HS-27A (cell line): ENCODE results near the gene RAB36.

Source experiments
- DNase-seq: peaks from one replicate; pipeline ENCODE4 v3.0.0-alpha.2; 2012; ENCODE audit warnings: low read depth, missing footprints

Gene RAB36

DNA sequence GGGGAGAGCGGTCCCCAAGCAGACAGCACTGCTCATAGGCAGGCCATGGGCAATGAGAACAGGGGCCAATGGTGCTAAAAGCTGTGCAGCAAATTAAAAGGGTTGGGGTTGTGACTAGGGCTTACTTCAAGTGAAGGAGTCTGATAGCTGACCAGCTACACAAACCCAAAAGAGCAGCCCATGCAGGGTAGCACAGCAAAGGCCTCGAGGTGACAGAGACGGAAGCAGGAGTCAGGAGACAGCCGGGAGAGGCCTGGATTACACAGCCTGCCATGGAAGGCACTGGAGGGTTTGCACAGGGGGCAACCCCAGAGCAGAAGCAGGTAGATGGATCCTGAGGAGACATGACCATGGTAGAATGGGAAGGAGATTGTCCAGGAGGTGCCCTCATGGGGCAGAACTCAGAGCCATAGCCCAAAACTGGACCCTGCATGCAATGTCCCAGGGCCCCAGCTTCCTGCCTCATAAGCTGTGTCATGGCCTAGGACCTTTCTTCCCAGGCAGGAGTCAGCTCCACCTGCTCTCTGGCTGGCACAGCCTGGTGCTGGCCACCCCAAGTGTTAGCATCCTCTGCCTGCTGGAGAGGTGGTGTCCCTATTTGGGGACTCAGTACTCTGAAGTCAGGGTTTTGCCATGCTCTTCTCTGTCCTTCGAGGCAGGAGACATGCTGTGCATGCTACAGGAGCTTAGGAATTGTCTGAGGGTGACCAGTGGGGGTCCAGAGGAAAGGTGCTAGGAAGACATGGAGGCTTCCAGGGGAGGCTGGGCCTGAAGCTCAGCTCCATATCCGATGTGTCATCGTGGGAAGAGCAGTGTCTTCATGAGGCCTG is 36.8 kb upstream of the RAB36 start:
- DNase-seq: no peak

DNA sequence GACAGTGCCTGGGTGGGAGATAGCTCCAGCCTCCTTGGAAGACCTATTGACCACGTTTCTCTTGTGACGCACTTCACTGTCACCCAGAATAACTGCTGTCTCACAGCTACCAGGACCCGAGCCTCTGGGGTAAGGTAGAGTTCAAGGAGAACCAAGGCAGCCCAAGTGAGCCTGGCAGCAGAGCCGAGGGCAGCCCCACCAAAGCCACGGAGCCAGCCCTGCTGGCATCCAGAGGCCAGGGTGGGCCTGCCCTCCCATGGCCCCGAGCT is 36.3 kb upstream of the RAB36 start:
- DNase-seq: no peak

DNA sequence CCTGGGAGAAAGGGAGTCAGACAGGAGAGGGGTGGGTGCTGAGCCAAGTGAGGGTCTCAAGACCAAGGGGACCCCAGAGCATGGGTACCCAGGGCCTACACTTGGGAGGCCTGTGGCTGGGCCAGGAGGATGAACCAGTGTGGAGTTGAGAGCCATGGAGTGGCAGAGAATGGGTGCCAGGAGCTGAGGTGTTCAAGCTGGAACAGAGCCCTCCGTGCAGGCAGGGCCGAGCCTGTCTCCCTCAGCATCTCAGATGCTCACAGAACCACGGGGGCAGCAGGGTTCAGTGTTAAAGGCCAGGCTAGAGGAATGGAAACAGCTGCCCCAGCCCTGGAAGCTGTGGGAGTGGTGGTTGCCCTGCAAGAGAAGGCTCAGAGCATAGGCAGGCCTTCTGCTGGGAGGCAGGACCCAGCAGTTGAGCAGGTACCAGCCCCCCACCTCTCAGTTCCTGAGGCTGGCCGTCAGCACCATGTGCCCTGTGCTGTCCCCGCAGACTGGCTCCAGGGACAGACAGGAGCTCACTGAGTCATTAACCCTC is 35.8 kb upstream of the RAB36 start:
- DNase-seq: no peak

DNA sequence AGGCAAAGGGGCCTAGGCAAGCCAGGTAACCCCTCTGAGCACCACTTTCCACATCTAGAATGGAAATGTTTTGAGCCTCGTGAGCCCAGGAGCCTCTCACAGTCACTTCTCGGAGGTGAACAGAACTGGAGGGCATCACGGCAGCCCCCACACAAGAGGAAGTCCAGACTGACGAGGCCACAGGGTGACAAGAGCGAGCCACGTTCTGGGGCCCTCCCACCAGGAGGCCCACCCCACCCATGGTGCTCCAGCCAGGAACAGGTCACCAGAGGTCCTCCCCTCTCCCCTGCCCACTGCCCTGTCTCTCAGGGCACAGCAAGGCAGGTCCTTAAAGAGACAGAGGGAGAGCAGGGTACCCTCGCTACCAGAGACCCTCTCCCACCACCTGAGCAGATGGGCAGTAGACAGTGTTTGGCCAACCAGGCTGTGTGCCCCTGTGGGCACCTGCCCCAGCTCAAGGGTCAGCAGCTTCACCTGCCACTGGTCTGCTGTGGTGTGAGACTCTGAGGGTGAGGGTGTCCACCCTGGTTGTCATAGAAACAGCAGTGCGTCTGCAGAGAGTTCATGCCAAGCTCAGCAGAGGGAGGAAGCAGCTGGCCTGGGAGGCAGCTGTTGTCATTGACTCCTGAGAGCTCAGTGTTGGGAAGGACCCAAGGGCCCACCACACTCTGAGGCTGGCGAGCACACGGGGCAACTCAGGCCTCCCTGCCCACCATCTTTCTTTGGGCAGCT is 34.9 kb upstream of the RAB36 start:
- DNase-seq: no peak

DNA sequence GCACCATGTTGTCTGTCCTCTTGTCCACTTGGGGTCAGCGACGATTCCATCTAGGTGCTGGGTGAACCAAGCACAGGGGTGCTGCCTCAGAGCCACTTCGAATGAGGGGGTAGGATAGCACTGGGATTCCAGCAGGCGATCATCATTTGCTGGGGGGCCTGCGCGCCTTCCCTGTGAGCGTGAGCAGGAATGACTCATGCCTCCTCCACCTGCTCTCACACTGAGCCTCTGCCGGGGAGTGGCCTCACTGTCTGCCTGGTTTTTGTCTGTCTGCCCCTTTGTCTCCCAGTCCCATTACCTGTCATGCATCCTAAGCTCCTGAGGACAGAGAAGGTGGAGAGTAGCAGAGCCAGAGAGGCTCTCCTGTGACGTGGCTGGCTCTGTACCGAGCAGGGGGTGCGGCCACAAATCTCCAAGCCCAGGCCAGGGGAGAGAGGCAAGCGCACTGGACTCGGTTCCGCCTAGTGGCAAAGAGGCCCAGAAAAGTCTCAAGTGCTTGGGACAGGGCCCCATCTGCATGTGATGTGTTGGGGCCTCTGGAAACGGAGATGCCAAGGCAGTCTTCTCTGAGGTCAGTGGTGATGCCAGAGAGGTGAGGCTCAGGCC is 34.3 kb upstream of the RAB36 start:
- DNase-seq: no peak

DNA sequence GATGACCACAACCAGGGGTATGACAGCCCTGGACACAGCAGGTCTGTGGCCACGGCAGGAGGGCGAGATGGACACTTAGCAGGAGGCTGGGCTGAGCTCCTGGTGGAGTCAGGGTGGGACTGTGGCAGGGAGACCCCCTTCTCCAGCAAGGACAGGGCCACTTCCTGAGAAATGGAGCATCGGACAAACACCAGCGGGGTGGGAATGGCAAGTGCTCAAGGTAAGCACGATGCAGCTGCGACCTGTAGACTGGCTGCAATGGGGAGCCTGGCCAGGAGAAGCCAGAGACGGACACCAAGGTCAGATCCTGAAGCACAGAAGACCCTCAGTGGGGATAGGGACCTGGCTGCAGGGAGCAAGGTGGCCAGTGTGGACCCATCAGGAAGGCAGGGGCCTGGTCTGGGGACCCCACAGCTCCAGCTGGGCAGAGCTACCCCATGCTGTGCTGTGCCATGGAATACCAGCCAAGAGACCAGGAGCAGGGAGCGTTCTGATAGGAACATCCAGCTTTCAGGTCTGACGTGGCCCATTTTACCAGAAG is 32.7 kb upstream of the RAB36 start:
- DNase-seq: no peak

DNA sequence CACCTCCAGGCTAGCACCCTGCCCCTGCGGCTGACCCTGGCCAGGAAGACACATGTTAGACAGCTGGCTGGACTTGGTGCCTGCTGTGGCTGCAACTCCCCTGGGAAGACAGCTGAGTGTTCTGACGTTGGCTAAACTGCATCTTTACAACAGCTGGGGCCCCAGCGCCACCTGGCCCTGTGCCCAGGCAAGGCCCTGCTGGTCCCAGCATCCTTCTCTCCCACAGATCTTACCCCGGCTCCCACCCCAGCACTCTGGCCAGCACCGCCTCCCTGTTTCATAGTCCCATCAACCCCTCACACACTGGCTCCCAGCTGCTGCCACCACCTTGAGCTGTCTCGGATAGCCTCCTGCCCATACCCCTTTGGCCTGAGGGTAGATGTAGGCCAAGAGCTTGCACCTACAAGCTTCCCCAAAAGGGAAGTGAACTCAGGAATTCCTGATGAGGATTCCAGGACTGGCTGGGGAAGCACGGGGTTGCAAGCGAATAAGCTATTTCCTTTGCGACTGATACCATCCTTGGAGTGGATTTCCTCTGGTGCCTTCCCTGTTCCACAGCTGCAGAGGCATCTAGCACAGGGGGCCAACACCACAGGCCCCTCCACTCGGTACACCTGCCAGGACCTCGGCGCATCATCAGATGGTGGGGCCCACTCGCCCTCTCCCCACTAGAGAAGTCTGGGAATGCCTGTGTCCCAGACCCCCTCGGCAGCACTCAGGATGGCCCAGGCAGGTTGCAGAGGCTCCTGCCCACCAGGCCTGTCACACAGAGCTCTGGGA is 32.0 kb upstream of the RAB36 start:
- DNase-seq: no peak

DNA sequence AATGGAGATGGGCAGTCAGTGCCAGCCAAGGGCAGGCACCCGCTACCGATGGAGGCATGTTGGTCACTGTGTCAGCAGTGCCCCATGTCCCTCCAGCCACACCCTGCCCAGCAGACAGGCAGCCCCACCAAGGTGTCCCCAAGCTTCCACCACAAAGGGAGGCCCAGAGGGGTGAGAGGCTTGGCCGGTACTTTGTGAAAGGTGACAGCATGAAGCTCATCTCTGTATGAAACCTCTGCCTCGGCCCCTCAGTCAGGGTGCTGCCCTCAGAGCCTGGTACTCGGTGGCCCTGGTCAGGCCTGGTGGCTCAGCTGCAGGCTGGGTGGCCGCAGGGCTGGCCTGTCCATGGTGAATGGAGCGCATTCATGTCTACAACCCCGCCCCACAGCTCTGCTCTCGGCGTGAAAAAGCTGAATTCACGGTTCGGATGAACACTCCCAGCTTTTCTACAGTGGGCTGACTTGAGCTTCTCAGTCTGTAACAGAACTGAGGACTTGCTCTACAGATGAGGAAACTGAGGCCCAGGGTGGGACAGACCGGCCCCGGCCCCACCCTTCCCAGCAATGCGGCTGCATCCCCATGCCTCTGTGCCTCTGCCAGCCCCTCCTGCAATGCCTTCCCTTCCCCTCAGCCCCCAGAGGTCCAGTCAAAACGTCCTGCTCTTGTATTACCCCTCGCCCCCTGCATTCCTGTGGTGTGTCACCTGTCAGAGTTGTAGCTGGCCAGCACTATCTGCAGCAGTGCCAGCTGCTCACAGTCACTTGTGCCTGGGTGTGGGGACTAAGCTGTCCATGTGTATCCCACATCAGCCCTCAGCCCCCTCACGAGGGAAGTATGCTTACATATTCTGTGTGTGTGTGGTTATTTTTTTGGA is 31.2 kb upstream of the RAB36 start:
- DNase-seq: no peak

DNA sequence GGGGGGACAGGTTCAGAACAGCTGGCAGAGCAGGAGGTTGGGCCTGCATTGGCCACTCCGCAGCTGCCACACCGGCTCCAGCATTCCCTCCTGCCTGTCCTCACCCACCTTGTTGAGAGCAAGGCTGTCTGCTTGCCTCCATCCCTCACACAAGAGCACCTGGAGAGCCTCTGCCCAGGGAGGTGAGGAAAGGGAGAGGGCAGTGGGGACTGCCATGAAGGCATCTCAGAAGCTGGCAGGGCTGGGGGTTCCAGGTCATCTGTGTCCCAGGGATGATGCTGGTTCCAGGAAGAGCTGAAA is 30.6 kb upstream of the RAB36 start:
- DNase-seq: no peak

DNA sequence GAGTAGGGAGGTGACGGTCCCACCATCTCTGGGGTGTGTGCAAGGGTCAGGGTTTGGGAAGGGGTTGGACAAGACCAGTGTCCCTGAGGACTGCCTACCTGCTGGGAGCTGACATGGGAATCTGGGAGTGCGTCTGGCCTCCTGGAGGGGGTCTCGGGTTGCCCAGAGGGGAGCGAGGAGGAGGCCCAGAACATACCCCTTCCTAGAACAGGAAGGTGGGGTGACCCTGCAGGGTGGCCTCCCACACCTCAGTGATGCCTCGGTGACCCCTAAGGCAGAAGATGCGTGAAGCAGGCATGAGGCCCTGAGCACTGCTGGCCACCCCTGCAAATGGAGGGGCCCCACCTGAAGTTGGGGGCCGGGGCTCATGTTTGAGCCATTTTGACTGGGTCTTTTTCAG is 29.9 kb upstream of the RAB36 start:
- no peak for DNase-seq

DNA sequence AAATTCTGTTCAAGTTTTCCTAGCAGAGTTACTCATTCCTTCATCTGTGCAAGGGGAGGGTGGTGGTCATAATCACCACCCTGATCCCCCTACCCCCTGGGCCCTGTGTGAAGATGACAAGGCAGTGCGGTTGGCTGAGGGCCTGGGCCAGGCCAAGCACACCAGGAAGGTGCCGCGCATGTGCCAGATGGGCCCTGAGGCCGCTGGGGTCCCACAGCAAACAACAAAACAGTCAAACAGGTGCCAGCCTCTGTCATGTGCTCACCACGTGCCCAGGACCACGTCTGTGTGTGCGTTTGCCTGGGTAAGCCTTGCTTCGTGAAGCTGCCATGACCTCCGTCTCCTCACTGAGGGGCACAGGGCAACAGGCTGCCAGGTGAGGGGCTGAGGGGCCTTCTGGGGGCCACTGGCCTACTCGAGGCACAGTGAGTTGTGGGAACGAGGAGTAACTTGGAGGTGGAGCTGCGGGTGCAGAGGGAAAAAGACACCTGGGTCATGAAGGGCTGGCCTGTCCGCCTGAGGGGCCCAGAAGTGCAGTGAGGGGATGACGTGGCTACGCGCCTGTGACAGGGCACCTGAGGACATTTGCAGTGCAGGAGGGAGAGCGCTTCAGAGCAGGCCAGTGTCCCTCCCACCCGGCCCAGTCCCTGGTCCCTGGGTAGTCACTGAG is 29.3 kb upstream of the RAB36 start:
- no peak for DNase-seq

DNA sequence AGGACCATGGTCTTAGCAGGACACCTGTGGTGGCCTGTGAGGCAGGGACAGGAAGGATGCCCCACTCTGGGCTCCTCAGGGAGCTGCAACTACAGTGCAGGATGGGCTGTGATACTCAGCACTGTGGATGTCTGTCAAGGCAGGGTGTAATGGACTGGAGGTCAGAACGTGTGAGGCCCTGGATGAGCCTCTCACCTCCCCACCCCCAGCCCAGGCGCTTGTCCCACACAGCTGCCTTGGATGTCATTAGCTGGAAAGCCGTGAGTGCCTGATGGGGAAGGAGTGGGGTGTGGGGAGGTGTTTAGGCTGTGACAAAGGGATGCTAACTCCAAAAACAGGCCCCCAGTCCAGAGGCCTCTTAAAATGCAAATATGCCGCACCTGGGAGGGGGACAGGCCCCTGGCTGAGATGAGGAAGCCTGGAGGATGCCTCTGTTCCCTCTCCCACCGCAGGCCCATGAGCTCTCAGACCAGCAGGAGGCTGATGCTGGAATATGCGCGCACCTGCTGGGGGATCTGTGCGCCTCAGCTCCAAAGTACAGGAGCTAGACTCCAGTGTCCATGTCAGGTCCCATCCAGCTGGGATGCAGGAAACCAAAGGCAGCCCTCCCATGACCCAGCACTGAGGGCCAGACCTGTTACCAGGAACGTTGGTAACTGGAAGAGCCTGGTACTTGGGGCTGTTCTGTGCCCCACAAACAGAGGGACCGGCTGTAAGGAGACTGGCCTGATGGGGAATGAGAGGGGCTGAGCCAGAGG is 28.6 kb upstream of the RAB36 start:
- DNase-seq: no peak

DNA sequence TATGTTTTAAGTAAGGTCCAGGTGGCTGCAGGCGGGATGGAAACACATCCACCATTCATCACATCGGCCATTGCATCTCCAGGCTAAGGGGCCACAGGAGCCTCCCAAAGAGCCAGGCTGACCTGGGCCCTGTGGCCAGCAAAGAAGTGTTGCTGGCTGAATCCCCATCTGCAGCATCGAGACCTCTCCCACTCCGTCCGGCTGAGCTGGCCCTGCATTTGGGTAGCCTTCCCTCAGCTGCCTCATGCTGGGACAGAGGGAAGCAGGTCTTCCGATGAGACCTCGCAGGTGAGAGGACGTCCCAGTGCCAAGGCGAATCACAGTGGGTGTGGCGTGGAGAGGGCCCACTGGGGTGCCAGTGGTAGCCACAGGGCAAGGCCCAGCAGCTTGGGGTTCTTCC is 28.0 kb upstream of the RAB36 start:
- DNase-seq: no peak

DNA sequence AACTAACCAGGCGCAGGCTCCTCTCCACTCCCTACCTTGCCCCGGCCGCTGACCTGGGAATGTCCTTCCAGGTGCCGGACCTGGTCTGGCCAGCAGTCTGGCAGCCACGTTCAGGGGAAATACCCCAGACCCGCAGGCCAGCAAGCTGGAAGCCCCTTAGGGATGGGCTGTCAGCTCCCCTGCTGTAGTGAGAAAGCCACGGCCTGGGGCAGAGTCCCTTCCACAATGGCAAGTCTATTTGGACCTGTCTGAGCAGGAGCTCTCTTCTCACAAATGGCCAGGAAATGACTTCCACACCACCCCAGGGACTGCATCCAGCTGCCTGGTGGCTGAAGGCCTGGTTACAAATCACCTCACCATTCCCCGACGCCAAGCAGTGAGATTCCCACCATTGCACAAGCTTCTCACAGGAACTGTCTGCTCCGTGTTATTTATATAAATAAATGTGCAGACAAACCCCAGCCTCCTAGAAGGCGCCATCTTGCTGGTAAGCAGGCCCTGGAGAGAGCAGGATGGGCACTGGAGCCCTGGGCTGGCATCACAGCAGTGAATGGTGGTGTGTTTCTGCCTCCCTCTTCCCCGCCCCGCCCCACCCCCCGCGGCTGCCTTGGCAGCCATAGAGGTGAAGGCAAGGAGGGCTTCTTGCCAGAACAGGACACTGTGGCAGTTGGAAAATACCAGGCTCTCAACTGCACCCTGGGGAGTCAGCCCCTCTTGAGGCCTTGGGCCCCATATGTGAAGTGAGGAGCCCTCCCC is 27.2 kb upstream of the RAB36 start:
- no peak for DNase-seq

DNA sequence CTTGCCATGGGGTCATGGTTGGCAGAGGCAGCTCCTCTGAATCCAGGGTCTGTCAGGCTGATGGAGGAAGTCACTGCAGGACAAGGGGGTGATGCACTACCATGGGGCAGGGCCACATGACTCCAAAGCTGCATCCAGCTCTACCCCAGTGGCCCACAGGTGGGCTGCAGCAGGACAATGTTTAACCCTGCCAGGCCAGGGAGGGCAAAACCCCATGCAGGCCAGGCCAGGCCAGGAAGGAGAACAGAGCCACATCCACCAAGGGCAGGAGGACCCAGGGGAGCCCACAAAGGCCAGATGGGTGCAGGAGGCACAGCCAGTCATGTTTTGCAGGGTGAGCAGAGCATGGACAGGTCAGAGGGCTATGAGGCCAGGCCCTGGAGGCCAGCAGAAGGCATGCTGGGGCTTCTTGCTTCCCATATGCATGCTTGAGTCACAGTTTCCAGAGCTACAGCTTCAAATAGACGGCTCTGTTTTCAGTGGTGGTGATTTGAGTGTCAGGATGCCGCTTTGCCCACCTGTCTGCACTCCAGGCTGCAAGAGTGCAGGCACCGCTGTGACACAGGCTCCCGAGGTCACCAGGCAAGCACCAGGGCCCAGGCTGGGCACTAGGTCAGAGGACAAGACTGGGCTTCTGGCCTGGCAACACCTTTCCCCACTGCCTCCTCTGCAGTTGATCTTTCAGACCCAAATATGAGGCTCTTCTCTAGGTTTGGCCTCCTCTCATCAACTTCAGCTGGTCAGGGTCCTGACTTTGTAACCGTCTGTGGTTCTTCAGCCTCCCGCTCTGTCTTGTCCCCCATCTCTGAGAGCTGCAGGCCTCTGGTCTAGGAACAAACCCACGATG is 26.4 kb upstream of the RAB36 start:
- no peak for DNase-seq

DNA sequence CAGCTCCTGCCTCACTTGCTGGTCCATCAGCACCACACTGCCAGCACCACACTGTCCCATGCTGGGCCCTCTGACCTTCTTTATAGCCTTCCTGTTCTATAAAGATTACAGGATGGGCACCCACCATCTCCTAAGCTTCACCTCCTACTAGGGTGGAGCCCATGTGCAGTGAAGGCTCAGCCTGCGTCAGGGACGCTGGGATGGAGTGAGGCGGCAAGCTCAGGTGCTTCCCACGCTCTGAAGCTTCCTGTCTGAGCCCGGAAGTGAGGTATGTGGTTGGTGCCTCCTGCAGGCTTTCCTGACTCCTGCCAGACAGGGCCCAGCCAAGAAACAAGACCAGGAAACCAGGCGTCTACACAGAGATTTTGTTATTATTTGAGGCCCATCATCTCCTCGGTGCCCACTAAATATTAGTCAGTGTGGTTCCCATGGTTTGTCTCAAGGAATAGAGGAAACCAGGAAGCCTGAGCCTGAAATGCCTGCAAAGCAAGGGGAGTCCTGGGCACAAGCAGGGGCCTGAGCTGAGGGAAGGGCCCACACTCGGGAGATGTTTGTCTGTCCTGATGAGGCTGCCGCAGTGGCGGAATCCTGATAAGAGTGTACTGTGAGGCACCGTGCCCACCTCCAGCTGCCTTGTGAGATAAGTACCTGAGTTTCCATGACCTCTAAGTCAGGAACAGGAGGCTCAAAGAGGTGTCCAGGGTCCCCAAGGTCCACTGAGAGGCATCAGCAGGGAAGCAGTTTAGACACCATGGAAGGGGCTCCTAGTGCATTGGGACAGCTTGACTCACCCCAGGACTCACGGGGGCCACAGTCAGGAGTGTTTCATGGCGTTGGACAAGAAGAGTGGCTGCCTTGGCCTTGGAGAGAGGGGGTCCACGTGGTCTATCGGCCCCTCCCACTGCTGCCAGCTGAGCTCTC is 25.5 kb upstream of the RAB36 start:
- no peak for DNase-seq

DNA sequence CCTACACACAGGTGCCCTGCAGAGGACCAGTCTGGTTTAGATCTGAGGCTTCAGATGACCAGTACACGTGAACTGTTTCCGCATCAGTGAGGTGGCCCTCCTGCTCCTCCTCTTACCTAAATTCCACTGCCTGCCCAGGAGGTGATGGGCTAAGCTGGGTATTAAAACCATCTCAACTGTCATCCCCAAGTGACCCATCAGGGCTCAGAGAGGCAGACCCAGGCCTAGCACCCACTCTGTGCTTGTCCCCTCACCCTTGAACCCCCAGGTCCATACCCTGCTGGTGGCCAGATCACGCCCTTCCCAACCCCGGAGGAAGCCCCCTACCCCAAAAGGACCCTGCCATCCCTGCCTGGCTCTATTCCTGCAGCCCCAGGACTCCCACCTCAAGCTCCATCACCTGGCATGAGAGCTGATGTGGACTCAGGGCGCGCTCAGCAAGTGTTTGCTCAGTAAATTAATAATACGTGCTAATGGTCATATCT is 24.8 kb upstream of the RAB36 start:
- no peak for DNase-seq
